ENCODE measurements around the gene NME1.
A peak's percentile ranks its signal among the peaks of the same experiment; 100 is the strongest.
"Not testable (repeated sequence)": the region's sequence is repeated elsewhere in the genome, so short reads cannot be mapped to it uniquely, and the experiment has no call there.

The NME1 gene

GRCh38 chr17:51147650-51148049 lies 5.7 kb upstream of the NME1 start:
- no peak for DNase-seq

- DNase-seq, result no peak
Measured at GRCh38 chr17:51149163-51149562, 4.2 kb upstream of the NME1 start.

GRCh38 chr17:51150932-51151331 lies 2.4 kb upstream of the NME1 start:
- DNase-seq, result no peak

- no peak for DNase-seq
Measured at GRCh38 chr17:51152766-51153209, 571 bp upstream of the NME1 start.

- DNase-seq, result peak; percentile 22
Measured at GRCh38 chr17:51154176-51154575, 817 bp downstream of the NME1 start.

- DNase-seq, result no peak
Measured at GRCh38 chr17:51155416-51155815, 2.1 kb downstream of the NME1 start.

GRCh38 chr17:51159604-51160003 lies 6.2 kb downstream of the NME1 start:
- peak; percentile 28 for DNase-seq

- no peak for DNase-seq
Measured at GRCh38 chr17:51161541-51161940, 8.2 kb downstream of the NME1 start.

- DNase-seq, result no peak
Measured at GRCh38 chr17:51164911-51165679, 11.7 kb downstream of the NME1 start.

- no peak for DNase-seq
Measured at GRCh38 chr17:51165680-51166197, 12.4 kb downstream of the NME1 start.

- DNase-seq, result peak; percentile 85
Measured at GRCh38 chr17:51166198-51166986, 13.0 kb downstream of the NME1 start, which contains the start of gene NME2. NME2 (plus strand) TSS chr17:51166411; CDS start chr17:51166831, 420 bp downstream.

GRCh38 chr17:51166987-51167931 lies 13.9 kb downstream of the NME1 start:
- peak; percentile 62 for DNase-seq

- DNase-seq, result no peak
Measured at GRCh38 chr17:51169340-51169739, 16.0 kb downstream of the NME1 start.

GRCh38 chr17:51170736-51171135 lies 17.4 kb downstream of the NME1 start:
- DNase-seq, result no peak

- not testable (repeated sequence) for DNase-seq
Measured at GRCh38 chr17:51172030-51172429, 18.7 kb downstream of the NME1 start.

- DNase-seq, result no peak
Measured at GRCh38 chr17:51180486-51180885, 27.1 kb downstream of the NME1 start.

GRCh38 chr17:51184124-51184523 lies 30.8 kb downstream of the NME1 start:
- DNase-seq, result no peak

- no peak for DNase-seq
Measured at GRCh38 chr17:51185763-51186332, 32.5 kb downstream of the NME1 start.

- no peak for DNase-seq
Measured at GRCh38 chr17:51188271-51188833, 35.0 kb downstream of the NME1 start.

- DNase-seq, result no peak
Measured at GRCh38 chr17:51189162-51189561, 35.8 kb downstream of the NME1 start.

GRCh38 chr17:51189628-51190027 lies 36.3 kb downstream of the NME1 start:
- no peak for DNase-seq

GRCh38 chr17:51191895-51192294 lies 38.5 kb downstream of the NME1 start:
- no peak for DNase-seq

Measured in hematopoietic multipotent progenitor cell treated with erythropoietin and hydrocortisone succinate and interleukin-3 and kit ligand, for 8 days (in vitro differentiated cells).